ENCODE data around the gene GRID2. TPM values are rescaled to one million over a fixed set of nuclear protein-coding genes. Genes with fewer than 3 reads are reported as not detected.
"Not testable (repeated sequence)": the region's sequence is repeated elsewhere in the genome, so short reads cannot be mapped to it uniquely, and the experiment has no call there.

Gene GRID2
- total and polyA plus RNA-seq, 8 donors = 6.4 TPM; not detected in 7

DNA sequence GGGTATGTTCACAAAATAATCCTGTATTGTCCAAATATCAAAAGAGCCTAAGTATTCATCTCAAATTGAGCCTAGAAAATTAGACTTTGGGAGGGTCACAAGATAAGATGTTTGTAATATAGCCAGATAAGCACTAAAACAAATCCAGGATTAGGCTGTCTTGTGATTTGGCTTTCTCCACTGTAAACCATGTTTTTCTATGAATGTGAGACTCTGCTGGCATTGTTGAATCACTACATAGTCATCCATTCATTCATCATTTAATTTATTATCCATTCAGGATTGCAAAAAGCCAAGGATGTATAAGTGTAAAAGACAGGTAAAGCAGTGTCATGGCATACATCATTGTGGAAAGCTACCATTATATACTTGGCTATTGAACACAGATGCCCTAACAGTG lies 148.0 kb downstream of the GRID2 start:
- no peak for DNase-seq
- no peak for TF ChIP-seq POLR2AphosphoS5 (IDR thresholded peaks at IDR 0.05)
- TF ChIP-seq EP300 (IDR thresholded peaks at IDR 0.05) = no peak
- TF ChIP-seq POLR2A (IDR thresholded peaks at IDR 0.05) = no peak
- TF ChIP-seq, protein P1, sequence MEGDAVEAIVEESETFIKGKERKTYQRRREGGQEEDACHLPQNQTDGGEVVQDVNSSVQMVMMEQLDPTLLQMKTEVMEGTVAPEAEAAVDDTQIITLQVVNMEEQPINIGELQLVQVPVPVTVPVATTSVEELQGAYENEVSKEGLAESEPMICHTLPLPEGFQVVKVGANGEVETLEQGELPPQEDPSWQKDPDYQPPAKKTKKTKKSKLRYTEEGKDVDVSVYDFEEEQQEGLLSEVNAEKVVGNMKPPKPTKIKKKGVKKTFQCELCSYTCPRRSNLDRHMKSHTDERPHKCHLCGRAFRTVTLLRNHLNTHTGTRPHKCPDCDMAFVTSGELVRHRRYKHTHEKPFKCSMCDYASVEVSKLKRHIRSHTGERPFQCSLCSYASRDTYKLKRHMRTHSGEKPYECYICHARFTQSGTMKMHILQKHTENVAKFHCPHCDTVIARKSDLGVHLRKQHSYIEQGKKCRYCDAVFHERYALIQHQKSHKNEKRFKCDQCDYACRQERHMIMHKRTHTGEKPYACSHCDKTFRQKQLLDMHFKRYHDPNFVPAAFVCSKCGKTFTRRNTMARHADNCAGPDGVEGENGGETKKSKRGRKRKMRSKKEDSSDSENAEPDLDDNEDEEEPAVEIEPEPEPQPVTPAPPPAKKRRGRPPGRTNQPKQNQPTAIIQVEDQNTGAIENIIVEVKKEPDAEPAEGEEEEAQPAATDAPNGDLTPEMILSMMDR (IDR thresholded peaks at IDR 0.05) = no peak
- H3K4me1 ChIP-seq = no peaks in the 10 kb centered on the region

GRCh38 chr4:92452383-92452782 lies 148.6 kb downstream of the GRID2 start:
- 86 to 90% (median 88%) methylated on average over 2 of the region's 2 CpGs for WGBS, 5 donors
- H3K36me3 ChIP-seq; H3K4me3 ChIP-seq; H3K27me3 ChIP-seq; H3K9me3 ChIP-seq; intact Hi-C loops (cut with DNase I; ENCODE audit: low total_unique reads); DNase-seq; H3K4me1 ChIP-seq; H3K27ac ChIP-seq: not testable (repeated sequence)

More for the DNA sequence above, 148.0 kb downstream of the GRID2 start:
- Histone ChIP-seq H3K36me3 (no peaks in the 10 kb centered on the region), H3K9me3 (no peaks in the 10 kb centered on the region), H3K4me3 (no peak overlapping the region), H3K27ac (no peak overlapping the region), H3K27me3 (no peaks in the 10 kb centered on the region)
- intact Hi-C loops (cut with DNase I; ENCODE audit: low total_unique reads) = no loop called here

- WGBS, 5 donors = 79 to 85% (median 81%) methylated on average over 7 of the region's 7 CpGs
- no peak for DNase-seq
- intact Hi-C loops (cut with DNase I; ENCODE audit: low total_unique reads) = no loop called here
- H3K27ac ChIP-seq = no peak overlapping the region
- TF ChIP-seq, protein P1 (IDR thresholded peaks at IDR 0.05) = no peak
- TF ChIP-seq POLR2AphosphoS5 (IDR thresholded peaks at IDR 0.05) (no peak), EP300 (IDR thresholded peaks at IDR 0.05) (no peak), POLR2A (IDR thresholded peaks at IDR 0.05) (no peak)
- no peaks in the 10 kb centered on the region for H3K36me3 ChIP-seq
- H3K4me1 ChIP-seq = no peaks in the 10 kb centered on the region
- no peaks in the 10 kb centered on the region for H3K27me3 ChIP-seq
- H3K4me3 ChIP-seq = no peak overlapping the region
- H3K9me3 ChIP-seq = no peaks in the 10 kb centered on the region
Measured at GRCh38 chr4:92455329-92455839, 151.6 kb downstream of the GRID2 start.

DNA sequence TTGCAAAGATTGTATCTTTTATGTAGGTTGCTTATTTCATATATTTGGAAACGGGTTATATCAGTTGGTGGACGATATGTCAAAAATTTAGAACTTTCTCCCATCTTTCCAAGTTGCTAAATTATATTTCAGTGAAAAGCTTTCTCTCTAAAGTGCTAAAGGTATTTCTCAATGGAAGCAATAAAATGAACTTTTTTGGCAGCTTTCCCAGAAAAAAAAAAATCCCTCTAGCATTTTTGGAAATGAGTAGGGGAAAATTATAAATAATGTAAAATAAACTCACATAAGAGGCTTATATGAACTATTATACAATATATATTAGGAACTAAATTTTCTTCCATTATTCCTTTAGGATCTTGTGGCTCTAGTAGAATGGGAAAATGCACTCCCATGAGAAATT lies 152.2 kb downstream of the GRID2 start:
- no peaks in the 10 kb centered on the region for H3K27me3 ChIP-seq
- intact Hi-C loops (cut with DNase I; ENCODE audit: low total_unique reads) = no loop called here
- WGBS, 5 donors = 73 to 83% (median 77%) methylated on average over 2 of the region's 2 CpGs
- no peak overlapping the region for H3K27ac ChIP-seq
- no peaks in the 10 kb centered on the region for H3K4me1 ChIP-seq
- no peak overlapping the region for H3K4me3 ChIP-seq
- H3K9me3 ChIP-seq = no peaks in the 10 kb centered on the region
- TF ChIP-seq, protein P1 (IDR thresholded peaks at IDR 0.05) = no peak
- TF ChIP-seq EP300 (IDR thresholded peaks at IDR 0.05) (no peak), POLR2A (IDR thresholded peaks at IDR 0.05) (no peak)
- H3K36me3 ChIP-seq = no peaks in the 10 kb centered on the region
- no peak for DNase-seq

DNA sequence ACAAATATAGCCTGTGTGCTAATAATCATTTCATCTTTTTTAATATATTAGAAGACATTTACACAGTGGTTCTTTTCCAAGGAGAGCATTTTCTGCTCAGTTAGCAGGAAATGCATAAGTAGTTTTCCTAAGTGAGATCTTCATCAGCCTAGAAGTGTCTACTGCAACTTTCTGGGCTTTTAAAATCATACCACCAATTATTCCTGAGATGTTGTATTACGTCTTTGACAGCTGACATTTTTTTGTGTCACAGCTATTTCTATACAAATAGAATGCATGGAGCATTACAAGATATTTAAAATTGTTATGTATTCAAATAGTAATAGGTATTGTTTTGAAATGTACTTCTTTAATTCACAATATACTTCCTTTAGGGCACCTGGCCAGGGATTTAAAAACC lies 158.0 kb downstream of the GRID2 start:
- DNase-seq = no peak

More for the DNA sequence above, 158.0 kb downstream of the GRID2 start:
- 50 to 71% (median 60%) methylated on average over 1 of the region's 1 CpG for WGBS, 5 donors
- Histone ChIP-seq H3K27me3 (no peaks in the 10 kb centered on the region), H3K9me3 (no peaks in the 10 kb centered on the region), H3K27ac (no peak overlapping the region), H3K36me3 (no peaks in the 10 kb centered on the region), H3K4me1 (no peaks in the 10 kb centered on the region), H3K4me3 (no peak overlapping the region)
- intact Hi-C loops (cut with DNase I; ENCODE audit: low total_unique reads) = no loop called here
- TF ChIP-seq EP300 (IDR thresholded peaks at IDR 0.05) = no peak
- TF ChIP-seq, protein P1 (IDR thresholded peaks at IDR 0.05) = no peak

Data from stomach (tissue), 9 donors.